HUDEP-2 (cell line): ENCODE measurements around the gene CPSF3.

Experiments
- DNase-seq, 76 experiments: peaks; one replicate each; lab custom pipeline; 2025; ENCODE audit not compliant: unreplicated experiment in 76 of 76; lab: John Stamatoyannopoulos, UW

The CPSF3 gene

DNA sequence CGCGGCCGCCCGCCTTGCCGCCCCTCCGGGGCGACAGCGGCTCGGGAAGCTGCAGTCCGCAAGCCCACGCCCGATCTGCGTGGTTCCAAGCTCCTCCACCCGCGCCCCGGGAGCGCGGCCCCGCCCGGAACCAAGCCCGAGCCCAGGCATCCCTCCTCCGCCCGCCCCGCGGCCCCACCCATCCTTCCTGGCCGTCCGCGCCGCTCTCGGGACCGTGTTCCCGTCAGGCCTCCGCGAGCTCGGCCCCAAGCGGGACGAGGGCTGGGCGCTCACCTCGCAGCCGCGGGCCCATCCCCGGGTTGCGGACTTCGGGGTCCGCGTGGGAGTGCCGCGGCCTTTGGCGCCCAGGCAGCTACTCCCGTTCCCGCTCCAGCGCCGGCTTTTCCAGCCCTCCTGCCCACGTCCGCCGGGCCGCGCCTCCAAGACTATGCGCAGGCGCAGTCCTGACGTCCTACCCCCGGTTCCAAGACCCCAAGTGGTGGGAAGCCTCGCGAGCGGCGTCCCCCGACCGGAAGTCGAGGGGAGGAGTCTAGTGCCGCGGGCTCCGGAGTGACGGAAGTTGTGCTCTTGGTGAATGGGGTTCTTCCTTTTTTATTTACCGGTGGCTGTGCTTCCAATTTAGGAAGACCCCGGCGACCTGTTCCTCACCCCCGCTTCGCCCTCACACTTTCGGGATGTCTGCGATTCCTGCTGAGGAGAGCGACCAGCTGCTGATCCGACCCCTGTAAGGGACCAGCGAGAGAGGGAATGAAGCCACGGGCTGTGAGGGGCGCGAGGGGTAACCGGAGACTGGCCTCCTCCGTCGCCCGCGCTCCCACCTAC lies at the start of gene CPSF3, which contains the start of gene ITGB1BP1:
Gene CPSF3, plus strand, starts transcription at position 555 of the 822 bp plus-strand sequence. Its CDS starts 120 bp downstream, at position 675.
Gene ITGB1BP1, minus strand, starts transcription at position 429 of the 822 bp plus-strand sequence. CDS start 4,831 bp downstream, outside the sequence.
- peak; percentile 50 to 98 (median 93) for DNase-seq

DNA sequence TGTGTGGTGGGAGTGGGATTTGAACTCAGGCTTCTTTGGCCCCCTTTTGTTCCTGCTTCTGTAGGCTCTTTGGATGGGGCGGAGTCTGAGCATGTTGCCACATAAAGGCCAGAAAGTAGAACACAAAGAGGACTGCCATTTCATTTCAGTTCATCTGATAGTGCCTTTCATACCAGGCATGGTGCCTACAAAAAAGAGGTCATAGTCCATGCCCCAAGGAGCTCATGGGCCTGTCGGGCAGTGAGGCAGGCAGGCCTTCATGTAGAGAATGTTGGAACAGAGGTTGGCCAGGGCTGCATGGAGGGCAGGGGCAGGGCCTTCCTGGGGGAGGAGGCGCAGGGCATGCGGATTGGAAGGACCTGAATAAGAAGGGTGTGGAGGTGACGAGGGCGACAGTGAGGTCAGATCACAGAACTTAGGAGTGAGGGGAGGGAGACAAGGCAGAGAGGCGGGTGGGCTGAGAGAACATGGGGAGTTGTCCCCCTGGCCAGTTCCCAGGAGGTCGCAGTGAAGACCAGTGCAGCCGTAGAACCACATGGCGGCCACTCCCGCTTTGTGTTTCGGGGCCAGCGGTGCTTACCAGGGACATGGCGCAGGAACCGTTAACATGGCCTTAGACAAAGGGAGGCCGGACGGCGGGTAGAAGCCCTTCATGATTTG lies 49.3 kb upstream of the CPSF3 start:
- DNase-seq: no peak

DNA sequence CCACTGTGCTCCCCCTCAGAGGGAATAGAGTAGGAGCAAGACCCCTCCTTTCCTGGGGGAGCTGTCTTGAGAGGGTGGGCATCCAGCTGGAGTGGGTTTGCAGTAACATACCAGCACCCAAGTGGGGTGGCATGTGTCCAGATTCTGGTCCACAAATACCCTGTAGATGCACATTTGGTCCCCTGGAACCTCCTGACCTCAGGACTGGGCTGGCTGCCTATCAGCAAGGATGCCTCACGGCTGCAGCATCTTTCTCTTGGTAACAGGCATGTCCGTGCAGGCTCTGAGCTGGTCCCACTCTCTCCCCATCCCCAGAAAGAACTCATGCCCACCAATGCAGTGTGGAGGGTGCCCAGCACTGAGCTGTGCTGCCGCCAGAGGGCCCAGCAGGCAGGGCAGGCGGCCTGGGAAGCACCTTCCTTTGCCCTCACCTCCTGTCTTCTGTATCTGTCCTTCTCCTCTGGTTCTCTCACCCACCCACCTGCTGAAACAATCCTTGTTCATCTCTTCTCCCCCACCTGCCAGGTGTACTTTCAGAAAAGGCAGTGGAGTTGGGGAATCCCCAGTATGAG lies 47.5 kb upstream of the CPSF3 start:
- peak in 2 of 76 experiments; percentile 10 for DNase-seq

DNA sequence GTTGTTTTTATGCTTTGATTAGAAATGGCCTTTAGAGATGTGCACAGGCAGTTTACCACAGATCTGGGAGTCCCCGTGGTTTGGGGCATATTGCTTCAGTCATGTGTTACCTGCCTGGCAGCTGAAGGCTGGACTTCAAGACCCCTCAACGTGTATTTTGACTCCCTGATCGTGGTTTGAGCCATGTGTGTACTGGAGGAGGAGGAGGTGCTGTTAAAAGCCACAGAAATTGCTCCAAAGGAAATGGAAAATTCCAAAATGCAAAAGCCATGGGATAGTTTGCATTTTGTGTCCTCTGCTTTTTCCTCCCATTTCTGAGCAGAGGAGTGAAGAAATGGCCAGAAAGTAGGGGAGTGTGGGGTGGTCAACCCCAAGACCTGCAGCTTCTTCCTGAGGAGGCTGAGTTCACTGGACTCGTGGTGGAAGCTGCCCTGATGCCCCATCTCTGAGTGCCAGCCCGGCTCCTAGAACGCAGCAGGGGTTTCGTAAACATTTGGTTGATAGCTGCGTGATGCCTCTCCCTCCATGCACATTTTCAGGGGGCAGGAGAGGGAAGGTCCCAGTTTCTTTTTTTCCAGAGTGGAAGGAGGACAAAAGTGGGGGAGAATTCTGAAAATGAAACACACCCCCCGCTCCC lies 45.9 kb upstream of the CPSF3 start:
- no peak for DNase-seq

DNA sequence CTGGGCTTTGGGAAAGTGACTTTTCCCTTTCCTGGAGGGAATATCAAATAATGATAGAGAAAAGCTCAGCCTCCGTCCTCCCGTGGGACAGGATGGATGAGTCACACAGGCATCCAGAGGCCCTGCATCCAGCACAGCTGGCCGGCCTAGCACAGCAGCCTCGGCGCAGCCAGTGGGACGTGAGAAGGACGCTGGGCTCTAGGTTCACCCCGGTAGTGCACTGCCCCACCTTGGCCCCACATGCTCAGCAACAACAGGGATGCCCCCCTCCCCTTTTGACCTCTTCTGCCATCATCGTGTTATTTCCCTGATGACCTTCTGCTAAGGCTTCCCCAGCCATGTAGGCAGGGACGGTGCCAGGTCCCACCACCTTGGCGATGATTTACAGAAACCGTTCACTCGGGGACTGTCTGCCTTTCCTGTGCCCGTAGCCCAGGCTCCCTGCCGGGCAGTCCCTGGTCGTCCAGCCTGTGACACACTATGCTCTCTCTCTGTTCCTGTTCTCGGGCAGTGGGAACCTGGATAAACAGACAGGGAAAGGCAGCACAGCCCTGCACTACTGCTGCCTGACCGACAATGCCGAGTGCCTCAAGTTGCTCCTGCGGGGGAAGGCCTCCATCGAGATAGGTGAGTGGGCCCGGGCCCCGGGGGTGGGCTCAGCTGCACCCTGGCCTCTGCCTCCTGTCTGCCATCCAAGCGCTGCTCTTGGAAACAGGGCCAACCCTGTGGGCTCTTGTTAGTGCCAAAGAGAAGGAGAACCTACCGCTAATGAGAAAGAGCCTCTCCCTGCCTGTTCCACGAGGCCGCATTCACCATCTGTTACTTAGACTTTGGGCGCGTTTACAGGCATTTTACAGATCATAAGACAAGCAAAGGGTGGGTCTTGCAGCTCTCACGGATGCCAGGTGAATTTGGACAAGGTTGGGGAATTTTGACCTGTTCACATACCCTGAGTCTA lies 44.7 kb upstream of the CPSF3 start:
- no peak for DNase-seq

DNA sequence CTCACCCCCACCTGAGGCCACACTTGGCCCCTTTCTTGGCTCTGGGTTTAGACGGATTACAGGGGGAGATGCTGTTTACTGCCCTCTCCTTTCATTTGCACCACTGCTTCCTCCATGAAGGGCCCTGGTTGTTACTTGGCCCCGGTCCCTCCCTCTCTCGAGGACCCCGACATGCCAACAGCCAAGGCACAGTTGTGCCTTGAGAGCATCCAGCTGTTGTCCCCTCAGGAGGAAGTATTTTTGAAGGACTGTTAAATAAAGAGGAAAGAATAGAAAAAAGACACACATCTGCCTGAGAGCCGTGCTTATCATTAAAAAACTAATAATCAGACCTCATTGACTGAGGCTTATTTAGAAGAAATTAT lies 44.1 kb upstream of the CPSF3 start:
- DNase-seq: no peak

DNA sequence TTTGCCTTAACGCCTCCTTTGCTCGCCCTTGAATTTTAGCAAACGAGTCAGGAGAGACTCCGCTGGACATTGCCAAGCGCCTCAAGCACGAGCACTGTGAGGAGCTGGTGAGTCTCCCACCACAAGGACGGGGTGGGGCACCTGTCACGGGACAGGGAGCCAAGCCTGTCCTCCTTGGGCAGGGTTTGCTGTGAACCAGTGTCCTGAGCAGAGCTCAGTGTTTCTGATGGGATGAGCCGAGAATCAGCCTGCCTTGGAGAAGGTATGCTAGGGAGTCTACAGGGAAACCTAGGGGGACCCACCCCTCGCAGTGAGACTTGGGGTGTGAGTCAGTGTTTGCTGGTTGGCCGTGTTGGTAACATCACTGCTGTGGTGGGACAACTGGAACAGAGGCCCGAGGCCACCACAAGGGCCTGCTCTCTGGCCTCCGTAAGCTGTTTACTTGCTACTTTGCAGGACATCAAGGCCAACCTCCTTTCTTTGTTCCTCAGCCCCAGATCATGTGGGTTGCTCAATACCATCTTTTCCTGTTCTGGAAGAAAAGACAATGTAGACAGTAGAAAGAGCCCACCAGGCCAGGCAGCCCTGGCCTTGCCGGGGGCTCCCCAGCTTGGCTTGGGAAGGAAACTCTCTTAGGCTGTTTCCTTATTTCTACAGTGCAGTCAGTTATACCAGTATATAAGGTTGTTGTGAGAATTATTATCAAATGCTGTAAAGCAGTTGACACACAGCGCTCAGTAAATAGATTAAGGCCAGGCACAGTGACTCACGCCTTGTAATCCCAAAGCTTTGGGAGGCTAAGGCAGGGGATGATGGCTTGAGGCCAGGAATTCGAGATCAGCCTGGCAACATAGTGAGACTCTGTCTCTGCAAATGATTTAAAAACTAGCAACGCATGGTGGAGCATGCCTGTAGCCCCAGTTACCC lies 42.5 kb upstream of the CPSF3 start:
- DNase-seq: peak in 1 of 76 experiments; percentile 28

DNA sequence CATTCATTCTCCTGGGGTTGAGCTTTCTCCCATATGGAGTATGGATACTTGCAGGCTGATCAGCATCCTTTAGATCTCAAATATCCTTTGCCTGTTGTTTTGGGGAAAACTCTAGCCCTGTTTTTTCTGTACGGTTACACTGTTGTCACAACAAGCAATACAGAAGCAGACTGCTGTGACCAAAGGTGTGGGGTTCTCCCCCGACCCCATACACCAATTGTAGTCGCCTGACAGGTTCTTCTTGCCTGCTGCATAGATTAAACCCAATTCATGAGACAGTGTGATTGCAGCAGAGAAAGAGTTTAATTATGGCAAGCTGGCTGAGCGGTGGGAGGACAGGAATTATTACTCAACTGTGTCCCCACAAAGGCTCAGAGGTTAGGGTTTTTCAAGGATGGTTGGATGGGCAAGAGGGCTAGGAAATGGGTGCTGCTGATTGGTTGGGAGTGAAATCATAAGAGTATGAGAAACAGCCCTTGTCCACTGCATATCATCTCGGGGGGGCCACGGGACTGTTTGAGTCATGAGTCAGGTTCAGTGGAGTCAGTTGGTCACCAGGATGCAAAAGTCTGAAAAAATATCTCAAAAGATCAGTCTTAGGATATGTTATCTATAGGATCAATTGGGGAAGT lies 40.7 kb upstream of the CPSF3 start:
- DNase-seq: no peak

DNA sequence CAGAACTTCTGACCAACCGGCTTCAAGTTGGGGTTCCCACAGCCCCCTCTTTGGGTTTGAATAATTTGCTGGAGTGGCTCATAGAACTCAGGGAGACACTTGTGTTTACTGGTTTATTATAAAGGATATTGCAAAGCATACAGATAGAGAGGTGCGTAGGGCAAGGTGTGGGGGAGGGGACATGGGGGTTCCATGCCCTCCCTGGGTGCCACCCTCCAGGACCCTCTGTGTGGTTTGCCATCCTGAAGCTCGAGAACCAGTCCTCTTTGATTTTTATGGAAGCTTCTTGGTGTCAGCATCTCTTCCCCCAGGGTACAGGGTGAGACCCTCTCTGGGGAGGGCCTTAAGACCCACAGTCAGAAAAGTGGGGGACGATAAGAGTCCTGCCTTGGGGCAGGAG lies 38.9 kb upstream of the CPSF3 start:
- DNase-seq: no peak

DNA sequence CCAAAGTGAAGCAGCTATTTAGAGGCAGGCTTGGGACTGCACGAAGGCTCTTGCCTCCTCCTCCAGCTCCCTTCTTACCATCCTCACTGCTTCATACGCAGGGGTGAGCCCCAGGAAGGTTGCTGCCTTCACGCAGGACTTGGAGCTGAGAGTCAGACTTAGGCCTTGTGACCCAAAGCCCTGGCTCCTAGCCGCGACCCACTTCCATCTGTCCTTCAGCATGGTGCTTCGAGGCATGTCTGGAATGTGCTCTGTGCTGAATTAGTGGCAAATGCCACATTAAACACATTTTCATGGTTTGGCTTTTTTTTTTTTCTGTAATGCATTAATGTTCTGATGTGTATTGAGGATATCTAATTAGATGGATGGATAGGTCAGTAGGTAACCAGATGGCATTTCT lies 37.6 kb upstream of the CPSF3 start:
- no peak for DNase-seq

DNA sequence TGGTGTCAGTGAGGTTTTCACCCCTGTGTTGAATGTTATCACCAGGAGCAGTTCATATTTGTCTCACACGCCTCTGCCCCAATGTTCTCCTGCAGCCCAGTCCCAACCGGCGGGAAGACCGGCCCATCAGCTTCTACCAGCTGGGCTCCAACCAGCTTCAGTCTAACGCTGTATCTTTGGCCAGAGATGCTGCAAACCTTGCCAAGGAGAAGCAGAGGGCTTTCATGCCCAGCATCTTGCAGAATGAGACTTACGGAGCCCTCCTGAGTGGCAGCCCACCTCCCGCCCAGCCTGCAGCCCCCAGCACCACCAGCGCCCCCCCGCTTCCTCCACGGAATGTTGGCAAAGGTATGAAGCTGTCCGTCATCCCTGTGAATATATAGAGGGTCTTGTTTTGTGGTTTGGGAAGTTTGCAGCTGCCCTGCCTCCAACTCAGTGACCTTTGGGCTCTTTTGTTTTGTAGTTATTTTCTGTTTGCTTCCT lies 35.2 kb upstream of the CPSF3 start:
- no peak for DNase-seq

DNA sequence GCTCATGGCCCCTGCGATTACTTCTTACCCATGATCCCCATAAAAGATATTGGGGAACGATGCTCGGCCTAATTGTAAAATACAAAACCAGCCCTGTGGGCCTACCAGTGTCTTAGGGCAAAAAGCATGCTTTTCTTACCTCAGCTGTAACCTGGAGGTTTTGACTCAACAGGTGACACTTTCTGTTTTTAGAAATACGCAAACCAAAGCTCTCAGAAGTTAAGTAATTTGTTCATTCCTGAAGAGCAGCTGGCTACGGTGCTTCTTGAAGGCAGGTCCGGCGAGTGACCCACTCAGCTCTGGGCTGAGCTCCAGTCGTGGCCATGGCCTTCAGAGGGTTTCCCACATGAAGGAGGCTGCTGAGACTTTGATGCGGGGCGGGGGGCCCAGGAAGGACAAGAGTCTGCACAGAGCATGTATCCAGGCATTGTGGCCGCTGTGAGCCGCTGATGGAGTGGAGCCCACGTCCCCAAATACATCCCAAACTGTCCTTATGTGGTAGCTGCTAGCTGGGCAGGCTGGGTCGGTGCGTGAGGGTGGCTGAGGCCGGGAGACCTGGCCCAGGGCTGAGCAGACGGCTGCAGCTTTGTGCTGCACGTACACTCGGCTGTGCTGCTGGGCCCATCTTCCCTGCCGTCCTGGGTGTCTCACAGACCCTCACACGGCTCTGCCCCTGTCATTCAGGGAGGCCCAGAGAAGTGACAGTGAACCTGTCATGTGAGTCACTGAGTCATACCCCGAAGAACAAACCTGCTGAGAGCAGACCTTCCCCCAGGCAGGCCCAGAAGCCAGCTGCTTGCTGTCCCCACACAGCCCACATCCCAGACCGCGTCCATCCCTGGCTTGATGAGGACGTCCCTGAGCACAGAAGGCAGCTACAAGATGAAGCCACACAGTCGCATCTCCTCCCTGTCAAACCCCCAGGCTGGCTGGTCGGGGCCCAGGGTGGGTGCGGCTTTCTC lies 34.2 kb upstream of the CPSF3 start:
- DNase-seq: no peak

DNA sequence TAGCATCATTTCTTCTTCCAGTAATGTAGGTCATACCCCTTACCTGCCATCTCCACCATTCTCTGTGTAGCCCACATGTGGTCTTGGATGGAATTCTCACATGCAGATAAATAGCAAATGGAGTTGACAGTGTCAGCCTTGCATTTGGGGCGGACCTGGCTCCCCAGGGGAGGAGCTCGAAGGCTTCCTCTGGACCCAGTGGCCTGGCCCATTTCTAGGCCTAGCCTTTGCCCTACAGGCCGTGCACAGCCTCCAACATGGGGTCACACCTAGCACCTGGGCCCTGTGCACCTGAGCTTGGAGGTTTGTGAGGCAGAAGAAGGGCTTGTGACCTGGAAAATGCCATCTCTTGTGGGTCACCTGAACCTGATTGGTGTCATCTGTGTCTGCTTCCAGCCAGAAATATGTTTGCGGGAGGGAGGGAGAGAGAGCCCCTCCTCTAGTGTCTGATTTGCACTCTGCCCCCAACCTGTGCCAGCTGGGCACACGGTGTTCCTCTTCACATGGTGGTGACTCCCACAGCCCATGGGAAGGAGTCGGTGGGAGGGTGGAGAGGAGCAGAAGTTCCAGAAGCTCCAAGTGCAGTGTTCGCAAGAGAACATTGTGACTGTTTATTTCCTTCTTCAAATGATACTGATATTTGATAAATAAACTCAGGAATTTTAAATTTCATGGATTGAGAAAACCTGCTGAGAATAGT lies 33.2 kb upstream of the CPSF3 start:
- no peak for DNase-seq

DNA sequence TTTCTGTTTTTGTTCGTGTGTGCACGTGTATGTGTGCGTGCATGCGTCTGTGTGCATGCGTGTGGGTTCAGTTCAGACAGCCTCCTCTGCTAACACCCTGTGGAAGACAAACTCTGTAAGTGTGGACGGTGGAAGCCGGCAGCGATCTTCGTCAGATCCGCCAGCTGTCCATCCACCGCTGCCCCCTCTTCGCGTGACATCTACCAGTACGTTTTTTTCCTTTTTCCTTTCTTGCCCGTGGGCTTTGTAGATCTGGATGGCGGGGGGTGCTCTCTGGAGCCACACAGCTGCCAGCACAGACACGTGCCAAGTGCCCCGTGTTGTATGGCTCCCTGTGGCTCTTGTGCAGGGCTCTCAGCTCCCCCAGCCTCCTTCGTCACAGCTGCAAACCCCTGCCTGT lies 32.5 kb upstream of the CPSF3 start:
- no peak for DNase-seq

DNA sequence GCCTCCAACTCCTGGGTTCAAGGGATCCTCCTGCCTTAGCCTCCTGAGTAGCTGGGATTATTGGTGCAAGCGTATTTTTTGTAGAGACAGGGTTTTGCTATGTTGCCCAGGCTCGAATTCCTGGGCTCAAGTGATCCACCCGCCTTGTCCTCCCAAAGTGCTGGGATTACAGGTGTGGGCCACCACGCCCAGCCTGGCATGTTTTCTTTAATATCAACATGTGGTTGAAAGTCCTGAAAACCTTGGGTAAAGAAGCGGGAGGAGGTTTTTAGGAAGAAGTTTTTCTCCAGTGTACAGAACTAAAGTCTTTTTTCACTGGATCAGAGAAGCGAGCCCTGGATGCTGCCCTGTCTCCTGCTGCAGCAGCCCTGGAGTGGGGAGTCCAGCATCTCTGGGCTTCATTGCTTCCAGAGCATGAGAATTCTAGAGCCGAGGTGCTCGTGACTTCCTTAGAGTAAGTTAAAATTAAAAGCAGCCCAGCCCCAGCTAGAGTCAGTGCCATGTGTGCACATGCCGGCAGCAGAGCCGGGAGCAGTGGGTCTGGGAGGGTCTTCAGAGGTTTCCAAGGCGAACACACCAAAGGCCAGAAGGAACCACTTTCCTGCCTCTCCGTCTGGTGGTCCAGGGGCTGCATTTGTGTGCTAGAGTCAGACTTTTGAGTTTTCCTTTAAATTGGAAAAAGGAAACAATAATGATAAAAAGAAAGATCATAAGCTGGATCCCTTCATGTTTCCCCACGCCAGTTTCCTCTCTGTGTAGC lies 31.3 kb upstream of the CPSF3 start:
- DNase-seq: no peak
